ENCODE data around the gene PCDHA3.
A peak's percentile ranks its signal among the peaks of the same experiment; 100 is the strongest.
"Not testable (repeated sequence)": the region's sequence is repeated elsewhere in the genome, so short reads cannot be mapped to it uniquely, and the experiment has no call there.

The PCDHA3 gene

GRCh38 chr5:140791089-140791488, 9.8 kb upstream of the PCDHA3 start:
- H3K27ac ChIP-seq: no peak overlapping the region
- TF ChIP-seq CTCF (conservative IDR thresholded peaks at IDR 0.05) (no peak), ZFX (IDR thresholded peaks at IDR 0.05) (no peak)

GRCh38 chr5:140794595-140795258, 6.1 kb upstream of the PCDHA3 start, which contains the start of gene PCDHA2:
TSS of gene PCDHA2 (plus strand) at chr5:140794852.
- no peak within 1 kb of the TSS for H3K27ac ChIP-seq
- TF ChIP-seq CTCF (conservative IDR thresholded peaks at IDR 0.05) (no peak), ZFX (IDR thresholded peaks at IDR 0.05) (no peak)

GRCh38 chr5:140795259-140795641, 5.6 kb upstream of the PCDHA3 start:
- TF ChIP-seq CTCF (conservative IDR thresholded peaks at IDR 0.05) (peak; percentile 66), ZFX (IDR thresholded peaks at IDR 0.05) (no peak)
- no peak overlapping the region for H3K27ac ChIP-seq

- H3K27ac ChIP-seq: not testable (repeated sequence)
These were observed 4.7 kb upstream of the PCDHA3 start for GRCh38 chr5:140796072-140796717.

- H3K27ac ChIP-seq: no peak overlapping the region
- TF ChIP-seq CTCF (conservative IDR thresholded peaks at IDR 0.05) (no peak), ZFX (IDR thresholded peaks at IDR 0.05) (no peak)
These were observed 4.2 kb upstream of the PCDHA3 start for GRCh38 chr5:140796718-140797095.

GRCh38 chr5:140801494-140801841, 611 bp downstream of the PCDHA3 start:
- H3K27ac ChIP-seq: no peak overlapping the region
- TF ChIP-seq ZFX (IDR thresholded peaks at IDR 0.05) (no peak), CTCF (conservative IDR thresholded peaks at IDR 0.05) (peak; percentile 60)

- not testable (repeated sequence) for H3K27ac ChIP-seq
These were observed 1.5 kb downstream of the PCDHA3 start for GRCh38 chr5:140802381-140802780.

GRCh38 chr5:140802781-140803271, 2.0 kb downstream of the PCDHA3 start:
- no peak overlapping the region for H3K27ac ChIP-seq
- TF ChIP-seq CTCF (conservative IDR thresholded peaks at IDR 0.05) (no peak), ZFX (IDR thresholded peaks at IDR 0.05) (no peak)

Data from C4-2B (cell line).